AG04449 (cell line): Measurements from ENCODE around the gene SYT8.

ENCODE experiments used
- CTCF ChIA-PET: fragments of 350-600 bp; formaldehyde crosslinking; extraction: SDS; loops from one replicate; lab custom pipeline; 2021; ENCODE audit warnings: antibody characterized with exemption; lab: Yijun Ruan, JAX
- POLR2A ChIA-PET: fragments of 400-600, 350-600 bp; formaldehyde crosslinking; extraction: SDS; loops from one replicate; lab custom pipeline; 2020; ENCODE audit warnings: antibody characterized with exemption, inconsistent platforms; lab: Yijun Ruan, JAX
- DNase-seq: peaks from one replicate; pipeline ENCODE4 v3.0.0-alpha.2; 2010; ENCODE audit warnings: low read depth, low spot score
- H3K4me3 ChIP-seq: 2 replicates; pipeline ENCODE4 v1.5.1; 2011; ENCODE audit warnings: low read depth, mild to moderate bottlenecking, control low read depth, low read length
- TF ChIP-seq, protein P1 (sequence below): IDR thresholded peaks from one replicate; pipeline ENCODE4 v1.5.1; 2011; ENCODE audit warnings: mild to moderate bottlenecking, moderate library complexity, low read length, control low read depth, inconsistent platforms; ENCODE audit not compliant: insufficient read depth; ENCODE audit errors: missing control alignments

SYT8 gene

DNA sequence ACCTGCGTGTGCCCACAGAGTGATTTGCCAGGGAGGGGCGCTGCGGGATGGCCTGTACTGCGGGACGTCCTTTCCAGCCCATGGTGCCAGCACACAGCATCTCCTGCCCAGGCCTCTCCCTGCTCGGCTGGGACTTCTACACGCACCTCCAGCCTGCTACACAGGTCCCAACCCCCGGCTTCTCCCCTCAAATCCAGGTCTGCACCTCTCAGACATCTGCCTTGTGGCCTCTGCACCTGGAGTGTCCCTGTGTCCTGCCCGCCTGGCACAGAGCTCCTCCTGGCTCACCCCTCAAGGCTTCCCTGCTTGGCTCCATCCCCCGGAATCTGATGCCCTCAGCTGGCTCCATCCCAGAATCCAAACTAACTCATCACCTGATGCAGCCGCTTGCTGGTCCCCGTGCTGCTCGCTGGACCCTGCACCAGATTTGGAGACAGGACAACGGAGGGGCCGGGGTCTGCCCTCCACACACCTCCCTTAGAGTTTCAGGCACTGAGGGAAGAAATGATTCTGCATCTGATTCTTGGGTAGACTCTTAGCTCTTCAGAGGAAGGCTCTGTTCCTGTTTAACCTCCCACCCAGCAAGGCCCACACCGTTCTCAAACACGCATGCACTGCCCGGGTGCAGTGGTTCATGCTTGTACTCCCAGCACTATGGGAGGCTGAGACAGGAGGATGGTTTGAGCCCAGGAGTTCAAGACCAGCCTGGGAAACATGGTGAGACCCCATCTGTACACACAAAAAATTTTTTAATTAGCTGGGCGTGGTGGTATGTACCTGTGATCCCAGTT is 14.0 kb downstream of the SYT8 start:
- no peak for DNase-seq
- ChIA-PET CTCF (interaction anchor here (1.0 to 5.3 kb wide), 10 partner anchors 10 to 302 kb away, joined by 3 to 33 read pairs (median 6); partner anchors contain the start of genes SYT8 and TNNI2), POLR2A (no interaction called here)
- TF ChIP-seq, protein P1, sequence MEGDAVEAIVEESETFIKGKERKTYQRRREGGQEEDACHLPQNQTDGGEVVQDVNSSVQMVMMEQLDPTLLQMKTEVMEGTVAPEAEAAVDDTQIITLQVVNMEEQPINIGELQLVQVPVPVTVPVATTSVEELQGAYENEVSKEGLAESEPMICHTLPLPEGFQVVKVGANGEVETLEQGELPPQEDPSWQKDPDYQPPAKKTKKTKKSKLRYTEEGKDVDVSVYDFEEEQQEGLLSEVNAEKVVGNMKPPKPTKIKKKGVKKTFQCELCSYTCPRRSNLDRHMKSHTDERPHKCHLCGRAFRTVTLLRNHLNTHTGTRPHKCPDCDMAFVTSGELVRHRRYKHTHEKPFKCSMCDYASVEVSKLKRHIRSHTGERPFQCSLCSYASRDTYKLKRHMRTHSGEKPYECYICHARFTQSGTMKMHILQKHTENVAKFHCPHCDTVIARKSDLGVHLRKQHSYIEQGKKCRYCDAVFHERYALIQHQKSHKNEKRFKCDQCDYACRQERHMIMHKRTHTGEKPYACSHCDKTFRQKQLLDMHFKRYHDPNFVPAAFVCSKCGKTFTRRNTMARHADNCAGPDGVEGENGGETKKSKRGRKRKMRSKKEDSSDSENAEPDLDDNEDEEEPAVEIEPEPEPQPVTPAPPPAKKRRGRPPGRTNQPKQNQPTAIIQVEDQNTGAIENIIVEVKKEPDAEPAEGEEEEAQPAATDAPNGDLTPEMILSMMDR: no peak
- no peak overlapping the region for H3K4me3 ChIP-seq

DNA sequence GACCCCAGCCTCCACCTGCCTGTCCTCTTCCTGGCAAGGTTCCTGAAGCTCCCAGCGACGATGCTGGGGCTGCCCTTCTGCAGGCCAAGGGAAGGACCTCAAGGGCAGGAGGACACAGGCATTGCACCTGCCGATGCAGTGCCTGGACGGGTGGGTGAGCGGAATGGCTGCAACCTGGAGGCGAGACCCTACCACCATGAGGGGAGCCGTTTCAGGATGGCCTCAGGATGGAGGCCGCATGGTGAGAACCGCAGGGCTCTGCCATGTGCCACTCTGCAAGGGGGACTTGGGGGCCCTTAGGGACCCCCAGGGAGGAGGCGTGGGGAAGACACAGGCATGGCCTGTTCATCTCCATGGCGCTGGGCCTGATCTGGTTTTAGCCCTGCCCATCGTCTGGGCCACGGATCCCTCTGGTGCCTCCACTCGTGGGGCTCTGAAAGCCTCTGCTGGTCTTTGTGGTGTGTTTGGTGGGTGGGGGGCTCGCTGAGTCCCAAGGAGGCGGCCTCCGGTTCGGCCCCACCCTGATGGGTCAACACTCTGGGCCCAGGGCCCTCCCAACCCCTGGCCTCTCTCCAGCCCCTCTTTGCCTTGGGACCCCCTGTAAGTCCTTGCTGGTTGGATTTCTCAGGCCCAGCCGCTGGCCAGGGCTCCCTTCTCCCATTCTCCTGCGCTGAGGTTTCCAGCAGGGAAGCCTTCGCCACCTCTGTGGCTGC is 16.8 kb downstream of the SYT8 start:
- POLR2A ChIA-PET: no interaction called here
- no peak overlapping the region for H3K4me3 ChIP-seq
- CTCF ChIA-PET: interaction anchor here (1.0 to 4.8 kb wide), 4 partner anchors 11 to 299 kb away, joined by 3 to 23 read pairs (median 14); no protein-coding TSS in a partner anchor
- TF ChIP-seq, protein P1: no peak
- DNase-seq: no peak

DNA sequence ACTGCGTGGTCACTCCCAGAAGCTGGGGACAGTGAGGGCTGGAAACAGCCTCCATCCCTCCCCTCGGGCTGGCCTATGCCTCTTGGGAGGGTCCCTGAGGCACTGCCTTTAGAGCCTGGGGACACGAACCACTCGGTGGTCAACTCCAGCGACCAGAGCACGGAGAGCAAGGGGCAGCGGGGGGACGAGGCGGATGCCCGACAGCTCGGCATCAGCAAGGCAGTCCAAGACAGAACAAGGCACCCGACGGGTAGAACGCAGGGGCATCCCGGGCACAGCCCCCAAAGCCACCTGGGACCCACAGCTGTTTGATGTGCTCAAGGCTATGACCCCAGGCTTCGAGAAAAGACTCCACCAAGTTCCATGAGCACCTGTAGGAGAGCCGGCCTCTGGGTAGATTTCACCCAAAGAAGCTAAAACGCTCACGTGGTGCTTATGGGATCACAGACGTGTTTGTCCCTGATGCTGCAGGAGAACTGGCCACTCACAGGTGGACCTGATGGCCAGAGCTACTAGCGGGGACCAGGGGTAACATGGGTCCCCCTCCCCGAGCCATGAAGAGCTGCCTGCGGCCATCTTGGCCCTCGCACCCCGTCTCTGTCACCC is 17.6 kb downstream of the SYT8 start:
- ChIA-PET CTCF (interaction anchor here (0.6 to 4.4 kb wide), 4 partner anchors 19 to 302 kb away, joined by 3 to 22 read pairs (median 4); no protein-coding TSS in a partner anchor), POLR2A (no interaction called here)
- no peak overlapping the region for H3K4me3 ChIP-seq
- TF ChIP-seq, protein P1: no peak
- DNase-seq: no peak

DNA sequence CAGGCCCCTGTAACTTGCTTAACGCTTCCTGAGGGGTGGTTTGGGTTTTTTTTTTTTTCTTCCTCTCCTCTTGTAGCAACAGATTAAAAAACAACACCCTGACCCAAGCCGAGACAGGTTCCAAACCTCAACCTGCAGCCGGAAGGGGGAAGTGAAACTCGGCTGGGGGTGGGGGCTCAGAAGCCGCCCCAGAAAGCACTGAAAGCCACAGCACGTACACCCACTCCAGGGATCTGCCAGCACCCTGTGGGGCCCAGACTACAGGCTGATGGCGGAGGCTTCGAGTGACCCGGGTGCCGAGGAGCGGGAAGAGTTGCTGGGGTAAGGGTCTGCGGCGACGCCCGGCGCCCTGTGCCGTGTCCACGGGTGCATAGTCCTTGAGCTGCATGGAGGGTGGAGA is 18.1 kb downstream of the SYT8 start, which contains the start of gene LSP1:
Gene LSP1 (plus strand): TSS at position 208 of the 400 bp plus-strand sequence. CDS start 61 bp downstream, at position 269.
- ChIA-PET CTCF (interaction anchor here (0.9 to 4.4 kb wide), 4 partner anchors 20 to 301 kb away, joined by 3 to 22 read pairs (median 4); no protein-coding TSS in a partner anchor), POLR2A (no interaction called here)
- DNase-seq: no peak
- TF ChIP-seq, protein P1: no peak
- H3K4me3 ChIP-seq: no peak within 1 kb of the TSS

DNA sequence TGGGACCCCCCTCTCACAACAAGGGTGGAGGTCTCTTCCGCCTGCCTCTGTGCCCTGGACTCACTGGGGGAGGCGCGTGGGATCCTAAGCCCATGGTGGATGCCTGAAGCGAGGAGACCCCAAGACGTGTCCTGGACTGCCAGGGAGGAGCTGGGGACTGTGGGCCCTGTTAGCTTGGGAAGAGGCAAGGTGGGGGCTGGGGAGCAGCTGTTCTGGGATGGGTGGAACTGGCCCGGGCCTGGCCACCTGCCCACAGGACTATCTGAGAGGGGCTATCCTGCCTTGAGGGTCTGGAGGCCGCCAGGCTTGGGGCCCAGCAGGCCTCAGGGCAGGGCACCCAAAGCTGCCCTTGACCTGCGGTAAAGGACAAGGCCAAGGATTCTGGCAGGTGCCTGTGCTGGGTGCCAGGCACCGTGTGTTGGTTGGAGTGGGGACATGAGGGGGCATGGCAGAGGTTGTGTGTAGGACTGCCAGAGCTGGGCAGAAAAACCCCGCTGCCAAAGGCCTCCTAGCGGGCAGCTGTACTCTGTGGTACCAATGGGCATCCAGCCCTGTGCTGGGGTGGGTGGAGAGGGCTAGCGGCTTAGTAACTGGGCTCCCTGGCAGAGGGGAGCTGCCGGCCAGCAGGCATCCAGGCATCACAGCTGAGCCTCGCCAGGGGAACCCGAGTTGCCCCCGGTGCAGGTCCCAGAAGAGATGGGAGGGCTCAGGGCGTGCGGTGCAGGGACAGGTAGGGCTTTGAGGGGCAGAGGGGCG is 18.8 kb downstream of the SYT8 start:
- TF ChIP-seq, protein P1: no peak
- CTCF ChIA-PET: interaction anchor here (0.9 to 4.4 kb wide), 4 partner anchors 21 to 301 kb away, joined by 3 to 22 read pairs (median 4); no protein-coding TSS in a partner anchor
- DNase-seq: no peak
- no peak overlapping the region for H3K4me3 ChIP-seq
- POLR2A ChIA-PET: no interaction called here
